ENCODE measurements around the gene MED26. TPM values are rescaled to one million over a fixed set of nuclear protein-coding genes. Genes with fewer than 3 reads are reported as not detected.
"Not testable (repeated sequence)": the region's sequence is repeated elsewhere in the genome, so short reads cannot be mapped to it uniquely, and the experiment has no call there.

MED26 gene
- total and polyA plus RNA-seq, 2 experiments from 2014 or later = 7.4 to 15.4 TPM

DNA sequence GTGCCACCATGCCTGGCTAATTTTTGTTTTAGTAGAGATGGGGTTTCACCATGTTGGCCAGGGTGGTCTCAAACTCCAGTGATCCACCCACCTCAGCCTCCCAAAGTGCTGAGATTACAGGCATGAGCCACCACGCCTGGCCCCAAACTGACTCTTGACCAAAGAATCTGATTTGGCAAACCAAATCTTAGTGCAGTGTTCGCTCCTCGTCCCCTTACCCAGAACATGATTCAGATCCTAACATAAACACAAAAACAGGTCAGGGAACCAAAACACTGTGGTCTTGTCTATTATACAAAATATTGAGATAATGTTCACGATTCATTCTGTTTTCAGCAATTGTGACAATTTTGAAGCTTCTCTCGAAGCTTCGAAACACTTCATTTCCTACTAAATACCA lies 76.1 kb downstream of the MED26 start:
- not testable (repeated sequence) for H3K27me3 ChIP-seq (ENCODE audit: insufficient read depth); H3K9me3 Mint-ChIP-seq; H4K20me1 ChIP-seq (replicated peaks; ENCODE audit: insufficient read depth); H2AFZ ChIP-seq; H3K9me2 ChIP-seq (ENCODE audit: insufficient read depth); H3K4me1 ChIP-seq (ENCODE audit: insufficient read depth); H3K4me1 Mint-ChIP-seq; H3K79me2 ChIP-seq (replicated peaks; ENCODE audit: insufficient read depth); H3K4me2 ChIP-seq; H3K4me3 Mint-ChIP-seq; H3K4me3 ChIP-seq; H3K27ac Mint-ChIP-seq; ATAC-seq; DNase-seq (ENCODE audit: low spot score); H3F3A ChIP-seq (replicated peaks; ENCODE audit: low read depth); H3K27ac ChIP-seq (ENCODE audit: low read depth)
- peaks cover 13% of the 10 kb centered on the region; the same call in 1 of the 2 replicates for H3K36me3 ChIP-seq (ENCODE audit: insufficient read depth)
- Mint-ChIP-seq H3K27me3 (ENCODE audit: insufficient read depth, low read depth, poor library complexity) (peaks cover 12% of the 10 kb centered on the region), H3K36me3 (ENCODE audit: low read depth) (peaks cover 29% of the 10 kb centered on the region)

DNA sequence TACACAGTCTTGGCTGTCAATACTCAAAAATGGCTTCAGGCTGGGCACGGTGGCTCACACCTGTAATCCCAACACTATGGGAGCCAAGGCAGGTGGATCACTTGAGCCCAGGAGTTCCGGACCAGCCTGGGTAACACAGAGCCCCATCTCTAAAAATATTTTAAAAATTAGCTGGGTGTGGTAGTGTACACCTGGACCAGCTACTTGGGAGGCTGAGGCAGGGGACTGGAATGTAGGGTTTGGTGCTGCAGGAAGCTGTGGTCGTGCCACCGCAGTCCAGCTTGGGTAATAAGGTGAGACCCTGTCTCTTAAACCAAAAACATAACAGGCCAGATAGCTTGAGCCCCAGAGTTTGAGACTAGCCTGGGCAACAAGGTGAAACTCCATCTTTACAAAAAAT lies 79.0 kb downstream of the MED26 start:
- H3K9me3 Mint-ChIP-seq = no peaks in the 10 kb centered on the region
- peaks cover 3% of the 10 kb centered on the region; the same call in 1 of the 2 replicates for H4K20me1 ChIP-seq (replicated peaks; ENCODE audit: insufficient read depth)
- peaks cover 9% of the 10 kb centered on the region for H3K27me3 Mint-ChIP-seq (ENCODE audit: insufficient read depth, low read depth, poor library complexity)
- no peaks in the 10 kb centered on the region; the same call in 1 of the 2 replicates for H3K4me1 ChIP-seq (ENCODE audit: insufficient read depth)
- H3K4me3 ChIP-seq = no peak overlapping the region
- peaks cover 18% of the 10 kb centered on the region for H3K36me3 Mint-ChIP-seq (ENCODE audit: low read depth)
- H3K79me2 ChIP-seq (replicated peaks; ENCODE audit: insufficient read depth) = peaks cover 7% of the 10 kb centered on the region
- TF ChIP-seq JUNB (IDR thresholded peaks at IDR 0.05; ENCODE audit: unreplicated experiment) = no peak
- no peaks in the 10 kb centered on the region for H3F3A ChIP-seq (replicated peaks; ENCODE audit: low read depth)
- DNase-seq (ENCODE audit: low spot score) (no peak), ATAC-seq (no peak)
- no peak overlapping the region for H3K27ac ChIP-seq (ENCODE audit: low read depth)
- peaks cover 8% of the 10 kb centered on the region; the same call in 1 of the 2 replicates for H3K36me3 ChIP-seq (ENCODE audit: insufficient read depth)
- H3K4me1 Mint-ChIP-seq = peaks cover 4% of the 10 kb centered on the region; the same call in 2 of the 3 replicates
- no peaks in the 10 kb centered on the region for H3K9me2 ChIP-seq (ENCODE audit: insufficient read depth)
- H3K27ac Mint-ChIP-seq = no peak overlapping the region
- no peaks in the 10 kb centered on the region for H3K27me3 ChIP-seq (ENCODE audit: insufficient read depth)
- no peak overlapping the region for H3K4me3 Mint-ChIP-seq
- H2AFZ ChIP-seq = no peak overlapping the region
- no peak overlapping the region for H3K4me2 ChIP-seq

DNA sequence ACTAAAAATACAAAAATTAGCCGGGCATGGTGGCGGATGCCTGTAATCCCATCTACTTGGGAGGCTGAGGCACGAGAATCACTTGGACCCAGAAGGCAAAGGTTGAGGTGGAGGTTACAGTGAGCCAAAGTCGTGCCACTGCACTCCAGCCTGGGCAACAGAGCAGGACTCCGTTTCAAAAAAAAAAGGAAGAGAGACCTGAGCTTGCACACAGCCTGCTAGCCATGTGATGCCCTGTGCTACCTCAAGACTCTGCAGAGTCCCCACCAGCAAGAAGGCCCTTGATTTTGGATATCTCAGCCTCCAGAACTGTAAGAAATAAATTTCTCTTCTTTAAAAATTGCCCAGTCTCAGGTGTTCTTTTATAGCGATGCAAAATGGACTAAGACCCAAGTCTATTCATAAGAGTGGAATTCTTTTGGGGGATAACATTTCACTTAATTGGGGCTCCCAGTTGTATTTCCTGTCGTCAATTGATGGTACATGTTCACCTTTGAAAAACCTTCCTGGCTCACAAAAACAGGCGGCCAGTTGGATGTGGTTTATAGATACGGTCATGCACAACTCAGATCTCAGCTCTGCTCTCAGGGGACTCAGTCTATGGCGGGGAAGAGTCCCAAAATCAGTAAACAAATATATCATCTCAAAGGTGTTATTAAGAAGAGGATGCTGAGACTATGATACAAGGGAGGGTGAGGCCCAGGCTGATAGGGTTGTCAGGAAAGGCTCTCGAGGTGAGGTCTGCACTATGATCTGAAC lies 83.4 kb downstream of the MED26 start:
- no peak for ATAC-seq
- Mint-ChIP-seq H3K4me3 (peak overlapping the region; percentile 43; the same call in 2 of the 3 replicates), H3K9me3 (no peaks in the 10 kb centered on the region), H3K27ac (0 out of 2 replicates have a peak overlapping the region, but pooled peaks have one; percentile 51), H3K27me3 (ENCODE audit: insufficient read depth, low read depth, poor library complexity) (peaks cover 13% of the 10 kb centered on the region), H3K36me3 (ENCODE audit: low read depth) (peaks cover 22% of the 10 kb centered on the region), H3K4me1 (peaks cover 19% of the 10 kb centered on the region)
- Histone ChIP-seq H3K4me3 (no peak overlapping the region), H3K4me2 (no peak overlapping the region), H2AFZ (no peak overlapping the region), H3F3A (replicated peaks; ENCODE audit: low read depth) (0 out of 2 replicates have a peak, but pooled peaks cover 16% of the 10 kb centered on the region), H3K36me3 (ENCODE audit: insufficient read depth) (0 out of 2 replicates have a peak, but pooled peaks cover 5% of the 10 kb centered on the region), H3K27me3 (ENCODE audit: insufficient read depth) (no peaks in the 10 kb centered on the region), H4K20me1 (replicated peaks; ENCODE audit: insufficient read depth) (peaks cover 23% of the 10 kb centered on the region), H3K4me1 (ENCODE audit: insufficient read depth) (peaks cover 11% of the 10 kb centered on the region), H3K79me2 (replicated peaks; ENCODE audit: insufficient read depth) (peaks cover 45% of the 10 kb centered on the region), H3K27ac (ENCODE audit: low read depth) (0 out of 2 replicates have a peak overlapping the region, but pooled peaks have one; percentile 32), H3K9me2 (ENCODE audit: insufficient read depth) (no peaks in the 10 kb centered on the region)
- TF ChIP-seq CREB1 (CRISPR knock-in tag; IDR thresholded peaks at IDR 0.05; ENCODE audit: low read depth) = no peak
- no peak for DNase-seq (ENCODE audit: low spot score)

DNA sequence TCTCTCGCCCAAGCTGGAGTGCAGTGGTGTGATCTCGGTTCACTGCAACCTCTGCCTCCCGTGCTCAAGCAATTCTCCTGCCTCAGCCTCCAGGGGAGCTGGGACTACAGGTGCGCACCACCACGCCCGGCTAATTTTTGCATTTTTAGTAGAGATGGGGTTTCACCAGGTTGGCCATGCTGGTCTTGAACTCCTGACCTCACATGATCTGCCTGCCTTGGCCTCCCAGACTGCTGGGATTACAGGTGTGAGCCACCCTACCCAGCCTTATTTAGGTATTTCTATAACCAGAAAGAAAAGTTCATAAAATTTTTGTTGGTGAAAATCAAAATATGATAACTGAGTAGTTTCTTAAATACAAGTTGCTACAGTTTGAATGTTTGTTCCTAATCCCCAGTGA lies 84.3 kb downstream of the MED26 start:
- not testable (repeated sequence) for DNase-seq (ENCODE audit: low spot score); H3K9me3 Mint-ChIP-seq; ATAC-seq; H3K27me3 ChIP-seq (ENCODE audit: insufficient read depth); H3K27ac ChIP-seq (ENCODE audit: low read depth); H3K9me2 ChIP-seq (ENCODE audit: insufficient read depth); H3K4me3 ChIP-seq; H3K36me3 ChIP-seq (ENCODE audit: insufficient read depth); H2AFZ ChIP-seq
- Histone ChIP-seq H4K20me1 (replicated peaks; ENCODE audit: insufficient read depth) (peaks cover 26% of the 10 kb centered on the region), H3F3A (replicated peaks; ENCODE audit: low read depth) (0 out of 2 replicates have a peak, but pooled peaks cover 16% of the 10 kb centered on the region), H3K79me2 (replicated peaks; ENCODE audit: insufficient read depth) (peaks cover 54% of the 10 kb centered on the region), H3K4me2 (peak overlapping the region; percentile 98), H3K4me1 (ENCODE audit: insufficient read depth) (peaks cover 11% of the 10 kb centered on the region)
- Mint-ChIP-seq H3K4me1 (peaks cover 20% of the 10 kb centered on the region), H3K36me3 (ENCODE audit: low read depth) (peaks cover 30% of the 10 kb centered on the region), H3K27ac (peak overlapping the region; percentile 95; the same call in 1 of the 2 replicates), H3K4me3 (peak overlapping the region; percentile 97), H3K27me3 (ENCODE audit: insufficient read depth, low read depth, poor library complexity) (peaks cover 13% of the 10 kb centered on the region)
